Skeletal muscle satellite cell (primary cell): ENCODE data around the gene CYYR1.

Experiments
- H3K27me3 ChIP-seq: 2 replicates; pipeline ENCODE4 v1.7.0; 2013; ENCODE audit warnings: low read length; ENCODE audit not compliant: control insufficient read depth, insufficient read depth
- H3K36me3 ChIP-seq: 2 replicates; pipeline ENCODE4 v1.7.0; 2013; ENCODE audit warnings: mild to moderate bottlenecking, control low read depth, low read length; ENCODE audit not compliant: insufficient read depth
- H3K4me1 ChIP-seq: 2 replicates; pipeline ENCODE4 v1.7.0; 2013; ENCODE audit warnings: low read length; ENCODE audit not compliant: control insufficient read depth, insufficient read depth
- H3K4me2 ChIP-seq: 2 replicates; pipeline ENCODE4 v1.7.0; 2013; ENCODE audit warnings: mild to moderate bottlenecking, low read length
- H3K4me3 ChIP-seq: 2 replicates; pipeline ENCODE4 v1.7.0; 2013; ENCODE audit warnings: low read length
- H3K9ac ChIP-seq: 2 replicates; pipeline ENCODE4 v1.7.0; 2013; ENCODE audit warnings: mild to moderate bottlenecking, low read depth, low read length, moderate library complexity
- H3K9me3 ChIP-seq: replicated peaks from 2 replicates; pipeline ENCODE4 v1.7.0; 2013; ENCODE audit warnings: mild to moderate bottlenecking, control low read depth, low read length

The CYYR1 gene

DNA sequence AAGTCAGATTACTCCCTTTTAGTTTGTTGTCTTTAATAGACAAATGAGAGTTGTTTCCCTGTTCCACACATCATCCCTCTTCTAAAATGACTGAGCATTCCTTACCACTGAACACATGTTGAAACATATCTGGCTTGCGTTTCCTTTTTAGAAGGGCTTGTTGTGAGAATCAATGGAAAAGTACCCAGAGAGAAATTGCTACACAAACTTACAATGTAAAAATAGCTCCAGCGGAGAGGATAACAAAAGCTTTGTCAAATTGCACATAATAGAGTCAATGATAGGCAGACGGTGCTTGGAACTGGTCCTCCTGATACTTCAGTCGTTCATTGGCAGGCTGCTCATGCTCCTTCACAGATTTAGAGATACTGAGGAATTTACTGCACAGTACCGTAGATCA is 123.9 kb downstream of the CYYR1 start:
- no peaks in the 10 kb centered on the region for H3K27me3 ChIP-seq
- no peaks in the 10 kb centered on the region for H3K9me3 ChIP-seq
- no peaks in the 10 kb centered on the region for H3K36me3 ChIP-seq
- peaks cover 22% of the 10 kb centered on the region for H3K4me1 ChIP-seq
- H3K9ac ChIP-seq = peak overlapping the region; percentile 42
- H3K4me3 ChIP-seq = peak overlapping the region; percentile 45
- H3K4me2 ChIP-seq = peak overlapping the region; percentile 65

DNA sequence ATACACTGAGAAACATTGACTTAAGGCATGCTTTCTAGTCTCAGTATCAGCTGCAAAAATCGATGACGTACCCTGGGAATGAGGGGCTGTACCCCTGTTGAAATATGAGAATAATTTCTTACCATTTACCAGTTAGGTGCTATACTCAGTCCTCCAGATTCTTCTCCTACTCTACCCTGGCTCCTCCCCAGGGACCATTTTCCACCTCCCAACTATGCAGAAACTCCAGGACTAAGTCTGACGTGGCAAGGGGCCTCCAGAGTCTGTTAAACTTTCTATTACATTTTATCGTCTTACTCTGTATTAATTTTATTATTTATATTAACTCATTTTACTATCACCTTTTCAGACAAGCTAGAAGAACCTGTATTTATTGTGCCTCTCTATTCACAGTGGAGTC is 124.3 kb downstream of the CYYR1 start:
- no peaks in the 10 kb centered on the region for H3K36me3 ChIP-seq
- H3K9ac ChIP-seq = peak overlapping the region; percentile 42
- H3K4me3 ChIP-seq = peak overlapping the region; percentile 45
- peaks cover 22% of the 10 kb centered on the region for H3K4me1 ChIP-seq
- H3K27me3 ChIP-seq = no peaks in the 10 kb centered on the region
- H3K4me2 ChIP-seq = peak overlapping the region; percentile 65
- no peaks in the 10 kb centered on the region for H3K9me3 ChIP-seq

- Histone ChIP-seq H3K9ac (no peak overlapping the region), H3K9me3 (no peaks in the 10 kb centered on the region), H3K4me3 (no peak overlapping the region), H3K27me3 (no peaks in the 10 kb centered on the region), H3K4me2 (no peak overlapping the region), H3K4me1 (peaks cover 22% of the 10 kb centered on the region), H3K36me3 (no peaks in the 10 kb centered on the region)
Observed at GRCh38 chr21:26447932-26448475, 125.1 kb downstream of the CYYR1 start.

DNA sequence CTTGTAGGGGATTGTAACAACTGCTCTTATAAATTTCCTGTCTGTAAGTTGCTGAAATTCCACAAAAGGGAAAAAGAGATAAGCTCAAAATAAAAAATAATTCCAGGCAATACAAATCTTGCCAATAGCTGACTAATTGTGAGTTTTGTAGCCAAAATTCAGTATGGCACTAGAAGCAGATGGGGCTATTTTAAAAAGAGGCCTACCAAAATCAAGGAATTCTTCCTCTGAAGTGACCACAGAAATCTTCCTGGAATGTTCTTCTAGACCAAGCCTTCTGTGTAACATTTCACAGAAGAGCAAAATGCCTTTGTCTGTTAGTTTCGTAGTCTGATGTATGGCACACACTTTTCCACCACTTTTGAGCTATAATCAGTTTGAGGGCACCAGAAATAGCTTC is 127.6 kb downstream of the CYYR1 start:
- peaks cover 22% of the 10 kb centered on the region for H3K4me1 ChIP-seq
- H3K27me3 ChIP-seq = no peaks in the 10 kb centered on the region
- H3K9me3 ChIP-seq = no peaks in the 10 kb centered on the region
- no peak overlapping the region for H3K9ac ChIP-seq
- H3K4me2 ChIP-seq = no peak overlapping the region
- no peaks in the 10 kb centered on the region for H3K36me3 ChIP-seq
- H3K4me3 ChIP-seq = no peak overlapping the region

GRCh38 chr21:26444646-26445045 is 128.4 kb downstream of the CYYR1 start:
- no peaks in the 10 kb centered on the region for H3K27me3 ChIP-seq
- H3K36me3 ChIP-seq = no peaks in the 10 kb centered on the region
- H3K4me3 ChIP-seq = no peak overlapping the region
- peaks cover 22% of the 10 kb centered on the region for H3K4me1 ChIP-seq
- no peak overlapping the region for H3K9ac ChIP-seq
- no peak overlapping the region for H3K4me2 ChIP-seq
- no peaks in the 10 kb centered on the region for H3K9me3 ChIP-seq

- Histone ChIP-seq H3K4me2 (no peak overlapping the region), H3K27me3 (no peaks in the 10 kb centered on the region), H3K9ac (no peak overlapping the region), H3K4me3 (no peak overlapping the region), H3K36me3 (no peaks in the 10 kb centered on the region), H3K9me3 (no peaks in the 10 kb centered on the region), H3K4me1 (peaks cover 17% of the 10 kb centered on the region)
Observed at GRCh38 chr21:26443867-26444266, 129.2 kb downstream of the CYYR1 start.

DNA sequence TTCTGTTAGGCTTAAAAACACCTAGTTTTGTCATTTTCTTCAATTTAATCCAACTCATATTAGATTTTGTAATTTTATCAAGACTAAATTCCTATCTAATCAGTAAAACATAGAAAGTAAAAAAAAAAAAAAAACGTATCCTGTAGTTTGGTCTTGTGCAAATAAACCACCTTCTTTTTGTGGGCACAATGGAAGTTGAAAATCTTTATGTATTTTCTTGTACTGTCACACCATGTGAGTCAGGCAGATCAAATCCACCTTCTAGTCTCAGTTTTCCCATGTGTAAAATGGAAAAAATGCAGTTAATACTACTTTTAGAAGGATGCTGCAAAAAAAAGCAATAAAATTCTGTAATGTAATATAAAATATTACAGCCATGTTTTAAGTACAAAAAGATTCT is 129.8 kb downstream of the CYYR1 start:
- no peak overlapping the region for H3K4me3 ChIP-seq
- peaks cover 11% of the 10 kb centered on the region for H3K4me1 ChIP-seq
- H3K36me3 ChIP-seq = no peaks in the 10 kb centered on the region
- H3K4me2 ChIP-seq = no peak overlapping the region
- no peaks in the 10 kb centered on the region for H3K27me3 ChIP-seq
- H3K9me3 ChIP-seq = no peaks in the 10 kb centered on the region
- no peak overlapping the region for H3K9ac ChIP-seq

DNA sequence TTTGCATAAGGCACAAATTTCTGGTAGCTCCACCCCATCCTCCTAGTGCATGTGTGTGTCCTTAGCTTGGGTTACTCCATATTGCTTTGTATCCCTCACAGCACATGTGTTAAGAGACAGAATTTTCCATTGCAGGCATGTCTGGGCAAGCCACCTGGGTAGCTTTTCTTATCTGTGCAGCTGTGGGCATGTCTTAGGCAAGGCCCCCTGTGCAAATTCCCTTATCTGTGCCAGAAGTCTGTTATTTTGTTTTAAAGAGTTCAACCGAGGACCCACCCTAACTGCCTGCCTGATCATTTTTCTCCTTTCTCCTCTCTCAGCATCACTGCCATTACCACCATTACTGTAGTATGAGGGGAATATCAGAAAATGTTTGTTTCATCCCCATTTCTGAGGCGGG is 131.9 kb downstream of the CYYR1 start:
- Histone ChIP-seq H3K9me3 (no peaks in the 10 kb centered on the region), H3K27me3 (no peaks in the 10 kb centered on the region), H3K4me2 (no peak overlapping the region), H3K4me1 (peaks cover 3% of the 10 kb centered on the region), H3K36me3 (no peaks in the 10 kb centered on the region), H3K9ac (no peak overlapping the region), H3K4me3 (no peak overlapping the region)

DNA sequence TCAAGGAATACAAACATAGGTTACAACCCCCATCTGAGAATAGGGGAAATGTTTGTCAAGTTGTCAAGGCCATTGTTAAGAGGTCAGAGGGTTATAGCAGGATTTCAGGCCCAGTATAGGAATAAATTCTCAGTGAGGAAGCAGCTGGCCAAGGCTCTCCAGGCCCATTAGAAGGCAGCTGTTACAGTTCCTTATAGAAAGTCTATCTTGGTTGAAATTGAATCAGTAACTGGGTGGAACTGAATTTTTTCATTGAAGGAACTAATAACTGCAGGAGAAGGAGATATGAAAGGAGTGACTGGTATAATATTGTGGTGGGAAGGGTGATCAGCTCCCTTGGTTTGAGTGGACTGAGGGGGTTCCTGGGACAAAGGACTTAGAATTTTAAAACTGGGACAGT is 134.1 kb downstream of the CYYR1 start:
- H3K9ac ChIP-seq = no peak overlapping the region
- no peaks in the 10 kb centered on the region for H3K36me3 ChIP-seq
- H3K4me1 ChIP-seq = no peaks in the 10 kb centered on the region
- no peaks in the 10 kb centered on the region for H3K27me3 ChIP-seq
- H3K9me3 ChIP-seq = no peaks in the 10 kb centered on the region
- H3K4me3 ChIP-seq = no peak overlapping the region
- H3K4me2 ChIP-seq = no peak overlapping the region

- H3K4me2 ChIP-seq = no peak overlapping the region
- no peak overlapping the region for H3K4me3 ChIP-seq
- H3K9ac ChIP-seq = no peak overlapping the region
- H3K9me3 ChIP-seq = no peaks in the 10 kb centered on the region
- no peaks in the 10 kb centered on the region for H3K36me3 ChIP-seq
- H3K27me3 ChIP-seq = no peaks in the 10 kb centered on the region
- no peaks in the 10 kb centered on the region for H3K4me1 ChIP-seq
Observed at GRCh38 chr21:26437326-26438009, 135.6 kb downstream of the CYYR1 start.

- Histone ChIP-seq H3K4me3 (no peak overlapping the region), H3K9me3 (no peaks in the 10 kb centered on the region), H3K36me3 (no peaks in the 10 kb centered on the region), H3K4me1 (no peaks in the 10 kb centered on the region), H3K9ac (no peak overlapping the region), H3K4me2 (no peak overlapping the region), H3K27me3 (no peaks in the 10 kb centered on the region)
Observed at GRCh38 chr21:26433386-26433785, 139.7 kb downstream of the CYYR1 start.

GRCh38 chr21:26432410-26432809 is 140.7 kb downstream of the CYYR1 start:
- H3K27me3 ChIP-seq = no peaks in the 10 kb centered on the region
- no peak overlapping the region for H3K4me2 ChIP-seq
- H3K4me3 ChIP-seq = no peak overlapping the region
- H3K36me3 ChIP-seq = no peaks in the 10 kb centered on the region
- no peaks in the 10 kb centered on the region for H3K4me1 ChIP-seq
- H3K9ac ChIP-seq = no peak overlapping the region
- H3K9me3 ChIP-seq = no peaks in the 10 kb centered on the region
